Stimulated activated CD8-positive, alpha-beta memory T cell treated with anti-CD3 and anti-CD28 coated beads, Interleukin-15, amount 100 ng/mL, for 4 hours (primary cell): ENCODE results near the gene CDH13.

ENCODE experiments used
- DNase-seq, 2 donors: peaks; one replicate each; pipeline ENCODE4 v3.0.0-alpha.2; 2020; ENCODE audit warnings: low read depth in 2 of 2

CDH13 gene

DNA sequence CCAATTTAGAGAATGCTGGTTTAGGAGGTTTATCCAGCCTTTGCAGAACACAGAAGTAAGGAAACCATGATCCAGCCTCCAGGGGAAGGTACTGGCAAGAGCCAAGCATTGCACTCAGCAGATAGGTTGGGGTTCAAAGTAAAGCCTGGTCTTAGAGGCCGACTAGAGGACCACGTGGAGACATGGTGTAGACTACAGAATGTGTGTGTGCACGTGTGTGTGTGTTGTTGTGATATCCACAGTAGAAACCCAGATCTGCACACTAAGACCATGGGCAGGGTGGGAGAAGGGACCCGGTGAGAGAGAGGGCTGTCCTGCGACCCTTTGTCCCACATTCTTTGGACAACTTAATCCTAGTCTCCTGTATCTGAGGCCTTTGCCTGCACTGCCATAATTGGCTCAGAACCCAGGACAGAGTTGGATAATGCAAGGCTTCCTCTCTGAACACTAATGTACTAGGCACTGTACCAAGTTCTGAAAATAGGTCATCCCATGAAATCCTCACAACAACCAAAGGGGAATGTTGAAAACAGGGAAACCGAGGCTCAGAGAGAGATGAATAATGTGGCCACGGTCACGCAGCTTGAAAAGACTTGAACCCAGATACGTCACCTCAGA lies 855.9 kb downstream of the CDH13 start:
- DNase-seq, result no peak

DNA sequence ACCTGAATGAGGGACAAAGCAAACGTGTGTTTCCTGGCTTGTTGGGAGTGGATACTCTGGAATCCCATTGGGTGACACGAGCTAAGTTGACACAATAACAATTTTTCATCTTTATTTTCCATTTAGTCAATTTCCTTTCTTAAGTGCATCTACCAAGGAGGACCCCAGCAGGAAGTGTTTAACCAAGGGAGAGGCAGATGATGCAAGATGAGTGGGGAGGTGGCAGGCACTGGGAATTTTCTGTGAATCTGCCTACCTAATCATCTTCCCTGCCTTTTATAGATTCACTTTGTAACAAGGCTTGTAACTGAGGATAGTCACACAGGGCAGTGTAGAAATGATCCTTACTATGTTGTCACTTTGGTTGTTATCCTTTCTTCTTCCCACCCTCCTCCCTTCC lies 863.3 kb downstream of the CDH13 start:
- DNase-seq, result no peak

DNA sequence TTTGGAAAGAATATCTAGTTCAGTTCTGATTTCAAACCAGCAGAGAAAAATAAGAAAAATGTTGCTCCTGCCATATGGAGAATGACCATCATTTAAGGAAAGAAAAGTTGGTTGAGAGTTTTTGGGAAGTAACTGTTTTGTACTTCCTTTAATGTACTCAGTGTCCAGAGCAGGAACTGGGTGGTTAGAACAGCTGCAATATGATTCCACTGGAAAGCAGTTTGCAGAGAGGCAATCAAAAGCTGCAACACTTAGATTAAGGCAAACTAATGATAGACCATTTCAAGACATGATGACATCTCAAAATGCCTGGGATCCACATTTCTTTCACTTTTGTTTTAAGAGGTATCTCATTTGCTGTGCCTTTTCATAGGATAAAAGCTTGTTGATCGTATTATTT lies 867.7 kb downstream of the CDH13 start:
- no peak for DNase-seq

DNA sequence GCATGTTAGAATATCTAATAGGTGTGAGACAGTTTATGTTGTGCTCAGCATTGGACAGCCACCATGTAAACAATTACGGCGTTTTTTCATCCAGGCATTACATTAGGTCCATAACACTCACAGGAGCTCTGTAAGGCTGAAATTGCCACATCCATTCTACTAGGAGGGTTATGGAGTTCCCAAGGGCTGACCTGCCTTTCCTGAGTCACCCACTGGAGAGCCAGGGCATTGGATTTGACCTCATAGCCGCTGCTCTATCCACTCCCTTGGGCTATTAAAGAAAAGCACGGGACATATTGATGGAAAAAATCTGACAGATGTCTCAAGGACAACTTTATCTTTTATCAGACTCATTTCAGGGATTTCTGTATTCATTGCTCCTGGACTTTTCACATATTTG lies 874.7 kb downstream of the CDH13 start:
- no peak for DNase-seq

DNA sequence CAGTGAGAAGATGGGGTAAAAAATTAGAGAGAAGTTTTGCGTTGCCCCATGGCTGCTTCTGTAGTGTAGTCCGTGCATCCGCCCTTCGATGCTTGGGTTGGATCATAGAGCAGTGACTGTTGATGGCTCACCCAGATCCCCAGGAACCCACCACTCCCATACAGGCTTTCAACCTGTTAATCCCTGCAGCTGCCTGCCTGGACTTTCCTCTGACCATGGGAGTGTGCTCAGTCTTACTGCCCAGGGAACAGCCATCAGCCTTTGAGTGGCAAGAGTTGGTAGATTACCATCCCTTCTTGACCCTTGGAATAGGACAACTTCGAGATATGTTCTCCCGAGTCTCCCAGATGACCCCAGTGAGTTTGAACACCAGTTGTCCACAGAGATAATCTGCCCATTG lies 881.5 kb downstream of the CDH13 start:
- no peak for DNase-seq

DNA sequence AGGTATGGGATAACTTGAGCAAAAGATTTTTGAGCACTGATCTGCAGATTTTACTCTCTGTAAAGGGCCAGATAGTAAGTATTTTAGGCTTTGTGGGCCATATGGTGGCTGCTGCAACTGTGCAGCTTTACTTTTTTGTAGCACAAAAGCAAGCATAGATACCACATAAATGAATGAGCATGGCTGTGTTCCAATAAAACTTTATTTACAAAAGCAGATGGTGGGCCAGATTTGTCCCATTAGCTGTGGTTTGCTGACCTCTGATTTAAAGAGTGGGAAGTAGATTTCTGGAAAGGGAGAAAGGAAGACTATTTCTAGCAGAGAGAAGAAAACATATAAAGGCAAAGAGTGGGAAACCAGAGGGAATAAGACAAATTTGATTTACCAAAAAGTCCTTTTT lies 882.5 kb downstream of the CDH13 start:
- DNase-seq, result no peak

DNA sequence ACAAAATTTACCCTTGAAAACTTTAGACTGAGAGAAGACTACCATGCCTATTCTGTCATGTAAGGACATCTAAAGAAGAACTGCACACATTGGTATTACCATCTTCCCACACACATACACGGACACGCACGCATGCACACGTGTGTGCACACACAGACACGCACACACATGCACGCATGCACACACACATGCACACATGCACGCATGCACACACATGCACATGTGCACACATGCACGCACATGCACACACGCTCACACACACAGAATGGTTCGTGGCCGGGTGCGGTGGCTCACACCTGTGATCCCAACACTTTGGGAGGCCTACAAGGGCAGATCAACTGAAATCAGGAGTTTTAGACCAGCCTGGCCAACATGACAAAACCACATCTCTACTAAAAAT lies 884.1 kb downstream of the CDH13 start:
- no peak for DNase-seq

DNA sequence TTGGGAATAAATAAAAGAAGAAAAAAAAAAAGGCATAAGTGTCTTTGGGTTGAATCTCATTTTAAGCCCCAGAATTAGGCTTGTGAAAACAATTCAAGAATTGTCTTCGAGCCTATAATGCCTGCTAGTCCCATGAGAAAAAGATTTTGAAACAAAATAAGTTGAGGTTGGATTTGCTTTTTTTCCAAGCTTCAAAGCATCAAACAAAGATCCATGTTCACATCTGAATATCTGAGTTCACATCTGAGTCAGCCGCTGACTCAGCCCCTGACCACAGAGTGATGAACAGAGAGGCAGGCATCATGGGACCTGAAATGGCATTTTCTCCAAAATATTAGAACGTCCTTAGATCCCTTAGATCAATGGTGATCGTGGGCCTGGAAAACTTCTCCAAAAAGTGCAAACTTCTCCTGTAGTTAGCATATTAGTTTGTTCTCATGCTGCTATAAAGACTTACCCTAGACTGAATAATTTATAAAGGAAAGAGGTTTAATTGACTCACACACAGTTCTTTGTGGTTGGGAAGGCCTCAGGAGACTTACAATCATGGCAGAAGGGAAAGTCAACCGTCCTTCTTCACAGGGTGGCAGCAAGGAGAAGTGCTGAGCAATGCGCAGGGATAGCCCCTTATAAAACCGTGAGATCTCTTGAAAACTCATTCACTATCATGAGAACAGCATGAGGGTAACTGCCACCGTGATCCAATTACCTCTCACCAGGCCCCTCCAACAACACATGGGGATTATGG lies 886.4 kb downstream of the CDH13 start:
- no peak for DNase-seq

DNA sequence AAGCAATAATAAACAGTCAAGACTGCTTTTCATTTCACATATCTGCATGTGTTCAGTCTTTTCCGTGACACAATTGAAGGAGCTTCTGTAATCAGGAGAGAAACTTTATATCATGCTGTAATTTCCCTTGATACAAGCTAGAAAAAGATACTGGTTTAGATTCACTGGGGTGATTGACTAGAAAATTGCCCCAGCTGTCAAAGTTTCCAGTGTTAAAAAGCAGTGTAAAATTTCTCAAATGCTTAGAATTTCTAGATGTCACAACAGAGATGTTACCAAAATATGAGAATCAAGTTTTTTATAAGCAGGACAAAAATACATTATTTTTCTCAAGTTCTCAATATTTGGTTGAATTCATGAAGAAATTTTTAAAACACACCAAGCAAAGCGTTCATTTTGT lies 888.6 kb downstream of the CDH13 start:
- no peak for DNase-seq

DNA sequence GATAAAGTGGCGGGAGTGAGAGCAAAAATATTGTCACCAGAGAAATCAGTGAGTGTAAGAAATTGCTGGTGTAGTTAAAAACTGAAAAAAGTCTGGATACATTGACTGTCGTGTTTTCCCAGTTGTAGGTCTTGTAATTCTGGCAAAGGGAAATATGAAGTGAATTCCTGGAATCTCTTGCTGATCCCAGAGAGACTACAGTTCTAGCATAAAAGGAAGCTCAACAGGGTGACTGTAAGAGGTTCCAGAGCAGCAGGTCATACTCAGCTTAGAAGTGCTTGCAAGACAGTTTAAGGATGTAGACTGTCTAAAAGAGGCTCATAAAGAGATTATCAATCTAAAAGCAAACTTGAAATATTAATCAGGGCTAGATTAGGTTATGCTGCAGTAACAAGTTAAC lies 890.2 kb downstream of the CDH13 start:
- DNase-seq, result no peak

DNA sequence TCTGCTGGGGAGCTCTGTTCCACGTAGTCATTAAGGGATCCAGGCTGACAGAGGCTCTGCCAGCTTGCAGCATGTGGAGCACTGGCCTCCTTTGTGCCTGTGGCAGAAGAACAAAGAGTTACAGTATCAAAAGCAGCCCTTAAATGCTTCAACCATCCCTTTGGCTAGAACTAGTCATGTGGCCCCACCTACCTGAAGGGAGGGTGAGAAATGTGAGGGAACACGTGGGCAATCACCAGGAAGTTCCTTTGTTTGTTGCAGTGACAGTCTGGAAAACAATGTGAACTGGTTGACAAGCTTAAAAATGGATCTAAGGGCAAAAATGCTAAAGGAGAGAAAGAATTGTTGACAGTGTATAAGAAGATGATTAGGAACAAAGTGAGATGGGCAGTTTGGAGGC lies 890.6 kb downstream of the CDH13 start:
- no peak for DNase-seq

DNA sequence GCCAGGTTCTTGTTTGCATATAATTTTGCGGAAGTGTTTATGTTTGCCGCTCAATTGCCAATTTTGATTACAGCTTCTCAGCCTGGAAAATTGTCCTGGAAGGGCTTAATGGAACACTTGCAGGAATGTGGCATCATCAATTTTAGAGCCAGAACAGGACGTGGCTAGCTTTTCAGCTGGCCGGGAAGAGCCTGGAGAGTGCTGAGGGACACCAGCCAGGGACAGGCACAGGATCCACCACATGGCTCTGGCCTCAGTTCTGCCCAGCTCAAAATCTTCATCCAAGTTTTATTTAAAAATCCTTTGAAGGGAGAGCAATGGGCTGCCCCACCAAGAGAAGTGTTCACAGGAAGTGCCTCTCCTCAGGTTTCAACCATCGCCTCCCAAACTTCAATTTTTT lies 893.8 kb downstream of the CDH13 start:
- DNase-seq, result no peak

DNA sequence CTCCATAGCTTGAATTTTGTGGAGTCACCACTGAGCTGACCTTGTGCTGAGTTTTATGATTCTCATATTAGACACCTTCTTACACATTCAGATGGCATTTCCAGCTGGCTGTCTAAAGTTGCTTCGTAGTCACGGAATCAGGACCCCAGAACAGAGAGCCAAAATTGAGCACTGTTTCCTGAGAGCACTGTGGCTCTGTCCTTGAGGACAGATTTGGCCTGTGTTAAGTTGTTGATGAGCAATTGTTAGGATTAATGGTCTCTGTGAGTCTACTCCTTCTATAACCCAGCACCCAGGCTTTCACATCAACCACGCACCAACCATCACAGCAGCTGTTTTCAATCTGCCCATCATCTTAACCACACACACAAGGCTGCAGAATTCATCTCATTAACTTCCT lies 903.5 kb downstream of the CDH13 start:
- DNase-seq, result no peak

DNA sequence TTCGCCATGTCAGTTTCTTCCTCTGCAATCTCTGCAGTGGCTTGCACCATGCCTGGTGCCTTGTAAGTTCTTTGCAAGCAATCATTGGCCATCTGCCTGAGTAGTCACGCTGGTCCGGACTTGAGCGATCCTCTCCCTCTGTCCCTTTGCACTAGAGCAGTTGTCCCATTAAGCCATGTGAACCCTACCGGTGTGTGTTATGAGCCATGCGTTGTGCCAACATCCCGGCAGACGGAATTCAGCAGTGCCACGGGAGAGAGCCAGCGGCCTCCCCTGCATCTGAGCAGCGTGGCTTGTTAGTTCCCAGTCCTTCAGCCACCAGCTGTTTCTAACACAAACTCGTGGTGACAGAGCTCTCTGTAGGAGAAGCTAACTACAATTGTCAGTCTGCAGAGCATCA lies 905.9 kb downstream of the CDH13 start:
- DNase-seq, result no peak

DNA sequence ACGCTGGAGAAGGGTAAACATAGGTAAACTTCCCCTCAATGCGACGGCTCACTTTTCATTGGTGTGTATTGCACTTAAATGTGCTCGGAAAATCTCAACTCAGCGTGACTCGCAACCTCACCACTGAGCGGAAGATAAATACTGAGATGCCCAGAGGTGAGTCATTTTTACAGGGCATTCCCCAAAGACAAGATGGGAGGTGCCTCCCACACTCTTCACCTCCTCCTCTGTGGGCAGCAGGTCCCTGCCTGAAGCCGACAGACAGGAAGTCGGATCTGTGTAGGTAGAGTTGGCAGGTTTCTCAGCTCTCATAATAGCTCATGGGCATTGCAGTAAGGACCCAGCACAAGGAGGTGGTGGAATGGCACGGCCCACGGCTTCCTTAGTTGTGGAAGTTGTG lies 906.4 kb downstream of the CDH13 start:
- no peak for DNase-seq

DNA sequence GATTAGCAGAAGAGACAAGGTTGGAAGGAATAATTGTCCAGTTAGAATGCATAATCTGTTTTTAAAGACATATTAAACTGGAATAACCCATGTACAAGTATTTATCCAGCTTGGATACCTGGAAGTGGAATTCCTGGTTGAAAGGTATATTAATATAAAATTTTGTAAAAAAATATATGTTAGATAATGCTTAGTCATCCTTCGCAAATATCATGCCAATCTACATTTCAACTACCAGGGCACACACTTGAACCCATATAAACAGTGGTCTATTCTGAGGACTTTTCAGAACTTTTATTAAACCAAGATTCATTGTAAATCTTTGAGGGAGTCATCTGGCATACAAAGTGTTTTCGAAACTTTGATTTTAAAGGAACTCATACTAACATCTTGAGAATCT lies 911.9 kb downstream of the CDH13 start:
- DNase-seq, result no peak

DNA sequence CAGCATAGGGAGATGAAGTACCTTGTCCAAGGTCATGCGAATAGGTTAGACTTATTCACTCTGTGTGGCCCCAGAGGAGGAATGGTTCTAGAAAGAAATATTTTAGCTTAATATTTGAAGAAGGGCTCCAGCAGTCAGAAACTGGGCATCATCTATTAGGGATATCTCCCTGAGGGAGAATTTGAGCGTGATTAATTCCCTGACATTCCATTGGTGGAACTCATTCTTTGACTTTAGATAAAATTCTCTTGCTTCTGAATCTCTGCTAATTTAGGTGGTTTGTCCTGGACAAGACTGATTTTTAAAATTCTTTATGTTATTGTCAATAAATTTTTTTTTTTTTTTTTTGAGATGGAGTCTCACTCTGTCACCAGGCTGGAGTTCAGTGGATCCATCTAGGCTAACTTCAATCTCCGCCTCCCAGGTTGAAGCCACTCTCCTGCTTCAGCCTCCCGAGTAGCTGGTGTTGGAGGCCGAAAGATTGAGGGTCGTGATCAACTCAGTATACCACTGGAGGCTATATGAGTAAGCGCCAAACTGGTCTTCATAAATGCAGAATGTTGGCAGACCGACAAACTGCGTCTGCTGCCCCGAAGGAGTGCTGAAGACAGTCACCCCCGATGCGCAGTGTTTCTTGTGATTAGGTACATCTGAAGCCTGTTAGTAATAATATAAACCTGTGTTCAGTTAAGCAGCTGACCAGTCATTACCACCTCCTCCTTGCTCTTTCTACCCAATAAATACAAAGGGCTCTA lies 913.1 kb downstream of the CDH13 start:
- DNase-seq, result no peak

DNA sequence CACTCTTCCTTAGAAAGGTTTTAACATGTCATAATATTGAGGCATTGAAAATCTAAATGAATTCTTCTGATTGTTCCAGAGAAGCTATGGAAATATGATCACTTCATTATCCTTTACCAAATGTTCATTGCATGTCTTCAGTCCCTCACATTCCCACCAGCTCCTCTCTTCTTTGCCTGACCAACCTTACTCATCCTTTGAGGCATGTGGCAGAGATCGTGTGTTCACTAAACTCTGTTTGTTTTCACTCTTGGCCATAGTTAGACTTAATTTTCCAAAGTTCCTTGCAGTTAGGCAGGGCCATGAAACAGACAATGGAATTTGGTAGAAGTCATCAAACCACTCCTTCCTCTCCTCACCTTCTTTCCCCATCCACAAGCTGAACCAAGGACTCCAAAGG lies 914.5 kb downstream of the CDH13 start:
- DNase-seq, result no peak

DNA sequence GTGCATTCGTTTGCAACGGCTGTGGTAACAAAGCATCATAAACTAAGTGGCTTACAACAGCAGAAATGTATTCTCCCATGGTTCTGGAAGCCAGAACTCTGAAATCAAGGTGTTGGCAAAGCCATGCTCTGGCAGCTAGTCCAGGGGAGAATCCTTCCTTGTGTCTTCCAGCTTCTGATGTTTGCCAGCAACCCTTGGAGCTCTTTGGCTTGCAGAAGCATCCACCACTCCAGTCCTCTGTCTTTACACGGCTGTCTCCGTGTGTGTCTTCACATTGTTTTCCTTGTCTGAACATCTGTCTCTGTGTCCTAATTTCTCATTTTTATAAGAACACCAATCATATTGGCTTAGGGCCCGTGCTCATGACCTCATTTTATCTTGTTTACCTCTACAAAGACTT lies 915.7 kb downstream of the CDH13 start:
- no peak for DNase-seq

DNA sequence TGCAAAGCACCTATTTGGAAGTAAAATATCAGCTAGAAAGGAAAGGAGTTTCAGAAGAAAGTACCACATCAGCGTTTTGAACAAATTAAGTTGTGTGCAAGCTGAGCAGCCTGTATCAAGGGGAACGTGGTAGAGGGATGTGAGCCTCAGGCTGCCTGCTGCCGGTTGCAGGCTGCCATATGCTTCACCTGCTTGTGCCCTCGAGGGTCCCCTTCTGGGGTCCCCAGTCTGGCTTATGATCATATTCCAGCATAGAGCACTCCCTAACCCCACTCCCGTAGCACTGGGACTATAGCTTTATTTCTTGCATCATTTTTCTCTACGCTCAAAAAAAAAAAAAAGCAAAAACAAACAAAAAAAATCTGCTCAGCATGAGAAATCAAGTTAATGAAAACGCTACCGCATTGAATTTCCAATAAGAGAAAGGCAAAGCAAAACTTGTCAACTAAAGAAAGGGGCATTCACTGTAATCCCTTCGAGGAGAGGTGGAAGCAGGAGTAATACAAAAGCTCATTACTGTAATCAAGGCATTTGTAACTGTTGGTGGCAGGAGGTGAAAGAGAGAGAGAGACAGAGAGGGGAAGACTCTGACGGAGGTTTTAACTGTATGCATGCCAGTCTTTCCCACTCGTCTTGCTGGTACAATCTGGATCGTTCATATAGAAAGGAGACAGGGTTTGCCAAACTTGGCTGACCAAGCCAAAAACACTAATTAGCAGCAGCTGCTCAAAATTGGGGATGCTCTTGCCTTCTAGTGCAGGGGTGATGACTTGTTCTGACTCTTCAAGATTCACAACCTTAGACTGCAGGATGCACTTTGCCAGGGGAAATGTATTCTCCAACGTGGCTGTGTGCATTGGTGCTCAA lies 922.8 kb downstream of the CDH13 start:
- DNase-seq, result no peak

DNA sequence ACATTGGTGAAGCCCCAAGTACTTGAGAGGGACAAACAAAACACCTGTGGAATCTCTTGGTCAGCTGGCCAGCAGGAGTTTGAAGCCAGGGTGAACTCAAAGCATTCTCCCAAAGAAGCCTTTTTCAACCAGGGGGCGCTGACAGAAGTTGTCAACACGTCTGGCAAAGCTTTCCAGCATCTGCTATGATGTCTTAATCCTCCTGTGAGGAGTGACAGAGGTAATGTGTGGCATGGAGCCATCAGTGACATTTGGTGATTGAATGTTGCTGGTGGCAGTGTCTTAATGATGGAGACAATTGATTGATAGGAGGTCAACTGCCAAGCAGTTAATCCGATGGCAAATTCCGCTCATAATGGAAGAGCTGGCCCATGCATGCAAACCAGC lies 923.4 kb downstream of the CDH13 start:
- DNase-seq, result no peak

DNA sequence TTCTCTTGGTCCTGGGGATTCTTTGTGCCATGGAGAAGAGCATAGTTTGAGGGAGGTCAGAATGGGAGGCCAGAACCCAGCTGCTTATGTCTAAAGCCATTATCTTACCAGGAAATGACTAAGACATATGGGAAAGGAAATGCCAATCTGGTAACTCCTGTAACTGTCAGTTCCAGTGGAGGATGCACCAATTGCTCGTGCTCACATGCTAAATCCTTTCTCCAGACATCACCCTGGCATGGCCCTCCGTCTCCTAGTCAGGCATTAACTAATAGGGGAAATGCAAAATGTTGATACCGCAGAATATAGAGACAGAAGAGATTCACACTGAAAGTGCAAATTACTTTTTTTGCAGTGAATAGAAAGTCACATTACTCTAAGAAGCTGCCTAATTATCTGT lies 925.5 kb downstream of the CDH13 start:
- no peak for DNase-seq
